Coronary artery (tissue), 2 donors: ENCODE measurements around the gene ORAI3.
A peak's percentile ranks its signal among the peaks of the same experiment; 100 is the strongest.

Experiments
- DNase-seq: peaks from one replicate; pipeline ENCODE4 v3.0.0-alpha.2; 2017; ENCODE audit warnings: low spot score
- H3K27ac ChIP-seq, 2 donors: fragments of 200-600 bp; sonication (generic); one replicate each; pipeline ENCODE4 v1.5.1; 2016 to 2019
- H3K4me3 ChIP-seq: fragments of 200-600 bp; sonication (generic); 2 replicates; pipeline ENCODE4 v1.5.1; 2016; ENCODE audit warnings: mild to moderate bottlenecking, moderate library complexity
- CTCF ChIP-seq: fragments of 200-600 bp; sonication (generic); IDR thresholded peaks from one replicate; pipeline ENCODE4 v1.5.1; 2019; ENCODE audit warnings: antibody characterized with exemption

The ORAI3 gene

GRCh38 chr16:30949650-30950515, 1.0 kb downstream of the ORAI3 start:
- peak; percentile 93 for DNase-seq
- Histone ChIP-seq H3K27ac (peak overlapping the region; percentile 90 to 94), H3K4me3 (peak overlapping the region; percentile 91)
- TF ChIP-seq CTCF, result no peak

- no peak for DNase-seq
- no peak for TF ChIP-seq CTCF
- Histone ChIP-seq H3K27ac (peak overlapping the region; percentile 90 to 94), H3K4me3 (peak overlapping the region; percentile 91)
Measured at GRCh38 chr16:30950516-30951065, 1.7 kb downstream of the ORAI3 start.

- H3K27ac ChIP-seq, result peak overlapping the region; percentile 90 to 94
- no peak overlapping the region for H3K4me3 ChIP-seq
- TF ChIP-seq CTCF, result no peak
- DNase-seq, result no peak
Measured at GRCh38 chr16:30951193-30951592, 2.3 kb downstream of the ORAI3 start.

- no peak for TF ChIP-seq CTCF
- DNase-seq, result peak; percentile 89
Measured at GRCh38 chr16:30951750-30952149, 2.9 kb downstream of the ORAI3 start.

GRCh38 chr16:30953111-30953510, 4.2 kb downstream of the ORAI3 start:
- TF ChIP-seq CTCF, result no peak
- H3K27ac ChIP-seq, result peak overlapping the region in 1 of 2 donors; percentile 46
- DNase-seq, result no peak
- no peak overlapping the region for H3K4me3 ChIP-seq

More at GRCh38 chr16:30951750-30952149, 2.9 kb downstream of the ORAI3 start:
- no peak overlapping the region for H3K4me3 ChIP-seq
- H3K27ac ChIP-seq, result peak overlapping the region; percentile 90 to 94

- DNase-seq, result no peak
- peak; percentile 56 for TF ChIP-seq CTCF
- peak overlapping the region in 1 of 2 donors; percentile 46 for H3K27ac ChIP-seq
- no peak overlapping the region for H3K4me3 ChIP-seq
Measured at GRCh38 chr16:30953511-30954124, 4.8 kb downstream of the ORAI3 start.
